Suprapubic skin (tissue), 4 donors: Measurements from ENCODE around the gene LETM1.

Experiments used
- CTCF ChIP-seq, 2 donors: fragments of 200-600 bp in 1 of 2; fragments of 450-650 bp in 1 of 2; sonication (generic) in 1 of 2; IDR thresholded peaks; one replicate each; pipeline ENCODE4 v1.5.1; 2016 to 2019; ENCODE audit warnings: antibody characterized with exemption in 2 of 2, mild to moderate bottlenecking in 1 of 2, moderate library complexity in 1 of 2
- POLR2A ChIP-seq, 2 donors: fragments of 450-650 bp; IDR thresholded peaks; one replicate each; pipeline ENCODE4 v1.6.1; 2017; ENCODE audit warnings: antibody characterized with exemption in 2 of 2, mild to moderate bottlenecking in 2 of 2, moderate library complexity in 2 of 2
- POLR2AphosphoS5 ChIP-seq, 3 donors: sonication (generic); formaldehyde crosslinking; IDR thresholded peaks; one replicate each; pipeline ENCODE4 v1.6.1; 2017; ENCODE audit warnings: antibody characterized with exemption in 3 of 3

GRCh38 chr4:1776521-1777161, 79.3 kb downstream of the LETM1 start:
- TF ChIP-seq CTCF (IDR thresholded peaks at IDR 0.05) (no peak), POLR2A (IDR thresholded peaks at IDR 0.05) (no peak), POLR2AphosphoS5 (IDR thresholded peaks at IDR 0.05) (no peak)
